Measurements from ENCODE around the gene STAT2.
"Not testable (repeated sequence)": the region's sequence is repeated elsewhere in the genome, so short reads cannot be mapped to it uniquely, and the experiment has no call there.

STAT2 gene

DNA sequence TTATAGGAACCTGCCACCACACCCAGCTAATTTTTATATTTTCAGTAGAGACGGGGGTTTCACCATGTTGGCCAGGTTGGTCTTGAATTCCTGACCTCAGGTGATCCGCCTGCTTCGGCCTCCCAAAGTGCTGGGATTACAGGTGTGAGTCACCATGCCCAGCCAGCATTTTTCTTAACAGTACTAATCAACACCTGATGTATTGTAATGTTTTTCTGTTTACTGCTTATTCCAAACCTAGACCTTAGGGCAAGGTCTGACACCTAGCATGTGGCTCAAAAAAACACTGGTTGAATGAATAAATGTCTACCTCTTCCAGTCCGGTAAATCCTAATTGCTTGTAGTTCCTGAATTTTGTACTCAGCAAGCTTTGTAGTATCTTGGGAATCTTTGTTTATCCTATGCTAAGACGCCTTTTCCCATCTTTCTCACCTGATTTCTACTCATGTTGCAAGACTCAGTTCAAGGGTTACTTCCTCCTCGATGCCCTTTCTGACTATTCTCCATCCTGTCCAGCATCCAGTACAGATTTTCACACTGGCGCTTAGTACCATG, 28.9 kb downstream of the STAT2 start:
- DNase-seq (ENCODE audit: low read depth, low spot score) = no peak

DNA sequence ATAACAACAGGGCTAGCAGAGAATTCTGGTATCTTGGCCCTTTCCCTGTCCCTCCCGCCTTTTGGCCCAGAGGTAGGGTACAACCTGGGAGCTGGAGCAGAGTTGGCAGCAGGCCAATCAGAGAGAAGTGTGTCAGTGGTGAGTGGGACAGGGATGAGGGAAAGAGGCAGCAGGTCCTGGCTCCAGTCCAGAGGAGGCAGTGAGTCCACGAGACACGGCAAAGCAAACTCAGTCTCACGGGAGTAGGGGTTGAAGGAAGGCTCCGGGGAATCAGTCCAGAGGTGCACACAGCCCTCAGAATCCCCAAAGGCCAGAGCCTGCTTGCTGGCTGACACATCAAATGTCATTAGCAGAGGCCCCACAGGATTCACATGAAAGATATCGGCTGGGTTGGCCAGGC, 33.4 kb downstream of the STAT2 start:
- no peak for DNase-seq (ENCODE audit: low read depth, low spot score)

DNA sequence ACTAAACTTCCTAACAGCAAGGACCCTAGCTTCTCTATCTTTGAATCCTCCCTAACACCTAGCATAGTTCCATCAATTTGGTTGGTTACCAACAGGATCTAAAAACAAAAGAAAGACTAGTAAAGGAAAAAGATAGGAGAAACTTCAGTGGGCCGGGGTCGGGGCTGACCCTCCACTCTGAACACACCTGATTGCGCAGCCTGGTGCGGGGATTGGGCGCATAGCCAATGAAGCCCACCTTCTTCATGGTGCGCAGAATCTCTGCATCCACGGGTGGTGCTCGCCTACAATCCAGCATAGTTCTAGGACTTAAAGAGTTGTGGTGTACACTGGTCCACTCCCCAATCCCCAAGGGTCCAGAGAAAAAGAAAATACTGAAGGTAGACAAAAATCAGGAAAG, 33.8 kb downstream of the STAT2 start:
- DNase-seq (ENCODE audit: low read depth, low spot score) = no peak

DNA sequence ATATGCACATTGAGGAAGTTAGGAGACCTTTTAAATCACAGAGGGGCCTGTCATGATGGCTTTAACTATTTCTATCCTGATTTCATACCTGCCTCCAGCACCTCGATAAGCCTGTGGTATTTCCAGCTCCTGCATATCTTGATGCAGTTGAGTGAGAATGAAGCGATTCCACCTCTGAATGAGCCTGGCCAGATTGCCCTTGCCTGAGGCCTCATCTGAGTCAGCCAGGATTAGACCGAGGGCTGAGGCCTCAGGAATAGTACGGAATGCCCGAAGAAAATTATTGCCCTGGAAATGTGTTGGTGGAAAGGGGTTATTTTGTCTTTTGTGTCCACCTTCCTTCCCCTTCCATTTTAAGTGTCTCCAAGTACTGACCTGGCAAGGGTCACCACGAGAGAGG, 35.7 kb downstream of the STAT2 start:
- DNase-seq (ENCODE audit: low read depth, low spot score) = no peak

DNA sequence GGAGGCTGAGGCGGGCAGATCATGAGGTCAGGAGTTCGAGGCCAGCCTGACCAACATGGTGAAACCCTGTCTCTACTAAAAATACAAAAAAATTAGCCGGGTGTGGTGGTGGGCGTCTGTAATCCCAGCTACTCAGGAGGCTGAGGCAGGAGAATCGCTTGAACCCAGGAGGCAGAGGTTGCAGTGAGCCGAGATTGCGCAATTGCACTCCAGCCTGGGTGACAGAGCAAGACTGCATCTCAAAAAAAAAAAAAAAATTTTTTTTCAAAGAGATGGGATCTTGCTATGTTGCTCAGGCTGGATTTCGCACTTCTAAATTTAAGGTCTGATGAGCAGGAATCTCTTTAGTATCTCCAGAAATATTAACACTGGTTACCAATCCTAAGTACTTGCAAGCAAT, 38.3 kb downstream of the STAT2 start:
- not testable (repeated sequence) for DNase-seq (ENCODE audit: low read depth, low spot score)

DNA sequence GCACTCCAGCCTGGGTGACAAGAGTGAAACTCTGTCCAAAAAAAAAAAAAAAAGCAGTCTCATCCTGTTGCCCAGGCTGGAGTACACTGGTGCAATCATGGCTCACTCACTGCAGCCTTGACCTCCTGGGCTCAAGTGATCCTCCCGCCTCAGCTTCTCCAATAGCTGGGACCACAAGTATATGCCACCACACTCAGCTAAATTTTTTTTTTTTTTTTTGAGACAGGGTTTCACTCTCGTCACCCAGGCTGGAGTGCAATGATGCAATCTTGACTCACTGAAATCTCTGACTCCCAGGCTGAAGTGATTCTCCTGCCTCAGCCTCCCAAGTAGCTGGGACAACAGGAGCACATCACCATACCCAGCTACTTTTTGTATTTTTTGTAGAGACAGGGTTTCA, 38.9 kb downstream of the STAT2 start:
- DNase-seq (ENCODE audit: low read depth, low spot score) = no peak

DNA sequence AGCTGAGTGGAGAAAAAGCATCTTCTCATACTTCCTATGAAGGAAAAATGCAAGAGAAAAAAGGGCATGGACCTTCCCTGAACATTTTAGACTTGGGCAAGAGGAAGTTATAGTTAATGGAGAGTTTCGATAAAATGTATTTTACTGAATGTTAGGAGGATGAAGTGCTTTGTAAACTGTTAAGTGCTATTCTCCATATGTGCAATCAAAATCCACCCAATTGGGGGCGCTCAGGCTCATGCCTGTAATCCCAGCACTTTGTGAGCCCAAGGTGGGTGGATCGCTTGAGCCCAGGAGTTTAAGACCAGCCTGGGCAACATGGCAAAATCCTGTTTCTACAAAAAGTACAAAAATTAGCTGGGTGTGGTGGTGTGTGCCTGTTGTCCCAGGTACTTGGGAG, 42.2 kb downstream of the STAT2 start:
- no peak for DNase-seq (ENCODE audit: low read depth, low spot score)

DNA sequence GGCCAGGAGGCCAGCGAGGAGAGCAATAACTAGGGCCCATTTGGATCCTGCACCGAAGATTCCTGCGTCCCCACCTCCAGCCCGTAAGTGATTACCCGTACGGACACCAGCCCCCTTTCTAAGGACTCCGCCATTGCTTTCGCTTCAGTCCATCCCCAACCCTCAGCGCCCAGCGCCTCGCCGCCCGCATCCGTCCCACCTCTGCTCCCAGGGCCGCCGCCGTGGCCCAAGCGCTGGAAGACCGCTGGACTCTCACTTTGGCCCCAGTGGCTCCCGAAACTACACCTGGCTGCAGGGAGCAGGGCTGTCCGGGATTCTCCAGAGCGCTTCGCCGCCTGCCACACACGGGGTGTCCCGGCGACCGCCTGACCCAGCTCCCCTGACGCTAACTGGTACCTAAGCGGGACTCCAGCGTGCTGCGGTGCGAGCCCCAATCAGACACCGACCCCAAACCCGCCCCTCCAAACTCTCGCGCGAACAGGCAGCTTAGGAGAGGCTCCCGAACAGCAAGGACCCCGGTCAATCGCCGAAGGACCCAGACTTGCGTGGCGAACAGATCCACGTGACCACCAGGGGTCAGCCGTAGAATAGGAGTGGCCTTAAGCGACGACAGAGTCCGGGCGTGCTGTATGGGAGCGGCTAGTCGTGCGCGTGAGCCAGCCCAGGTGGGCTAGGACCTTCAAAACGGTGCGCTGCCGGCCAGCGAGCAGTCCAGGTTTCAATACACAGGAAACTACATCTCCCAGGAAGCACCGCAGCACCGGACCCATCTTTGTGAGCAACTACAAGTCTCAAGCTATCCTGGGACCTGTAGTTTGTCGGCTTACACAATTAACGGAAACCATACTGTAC, 44.1 kb downstream of the STAT2 start, which contains the start of gene CNPY2:
TSS of gene CNPY2 (minus strand) at position 367 of the 852 bp plus-strand sequence. CDS start 771 bp downstream, outside the sequence.
- DNase-seq (ENCODE audit: low read depth, low spot score) = peak; percentile 88

DNA sequence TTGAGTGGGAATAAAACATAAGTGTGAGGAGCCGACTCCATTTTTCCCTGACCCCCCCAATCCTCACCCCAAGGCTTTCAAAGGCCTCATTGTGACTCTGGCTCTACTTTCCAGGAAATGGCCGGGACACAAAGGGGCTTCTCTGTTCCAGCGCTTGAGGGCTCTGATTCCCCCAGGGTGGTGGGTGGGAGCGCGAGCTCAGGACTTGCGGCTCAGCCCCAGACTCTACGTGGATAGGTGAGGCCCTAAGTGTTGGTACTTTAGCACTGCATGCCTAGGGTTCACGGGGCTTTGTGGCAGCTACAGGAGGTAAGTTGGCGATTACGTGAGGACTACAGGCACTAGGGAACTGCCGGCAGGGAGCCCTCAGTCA, 44.7 kb downstream of the STAT2 start:
- no peak for DNase-seq (ENCODE audit: low read depth, low spot score)

DNA sequence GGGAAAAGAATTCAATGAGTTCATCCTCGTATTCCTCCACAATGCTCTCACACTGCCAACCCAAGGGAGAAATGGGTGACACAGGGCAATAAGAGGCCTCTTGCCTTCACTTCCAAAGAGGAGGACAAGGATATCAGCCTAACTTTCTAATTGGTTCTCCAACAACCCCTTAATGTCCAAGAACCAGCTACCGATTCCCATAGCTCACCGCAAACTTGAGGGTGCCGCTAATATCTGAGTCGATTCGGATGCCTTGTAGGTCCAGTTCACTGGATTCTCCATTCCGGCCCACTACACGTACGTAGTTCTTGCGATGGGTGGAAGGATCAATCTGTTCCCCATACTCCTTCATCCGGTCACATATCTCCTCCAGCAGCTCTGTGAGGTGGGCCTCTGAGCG, 48.9 kb downstream of the STAT2 start:
- DNase-seq (ENCODE audit: low read depth, low spot score) = no peak

DNA sequence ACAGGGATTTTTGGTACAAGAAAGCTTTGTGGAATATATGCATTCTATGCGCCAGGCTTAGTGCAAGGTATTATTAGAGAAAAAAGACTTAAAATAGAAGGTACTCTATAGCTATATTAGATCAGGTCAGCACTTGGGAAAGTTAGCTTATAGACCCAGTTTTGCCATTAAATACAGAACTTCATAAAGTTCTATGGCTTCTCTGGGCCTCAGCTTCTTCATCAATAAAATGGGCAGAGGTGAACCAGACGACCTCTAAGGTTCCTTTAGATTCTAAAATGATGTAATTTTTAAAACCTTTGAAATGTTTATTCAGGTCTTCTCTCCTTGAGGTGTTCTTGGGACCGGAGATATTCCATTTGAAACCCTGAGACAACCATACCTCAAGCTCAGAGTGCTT, 51.2 kb downstream of the STAT2 start:
- no peak for DNase-seq (ENCODE audit: low read depth, low spot score)

DNA sequence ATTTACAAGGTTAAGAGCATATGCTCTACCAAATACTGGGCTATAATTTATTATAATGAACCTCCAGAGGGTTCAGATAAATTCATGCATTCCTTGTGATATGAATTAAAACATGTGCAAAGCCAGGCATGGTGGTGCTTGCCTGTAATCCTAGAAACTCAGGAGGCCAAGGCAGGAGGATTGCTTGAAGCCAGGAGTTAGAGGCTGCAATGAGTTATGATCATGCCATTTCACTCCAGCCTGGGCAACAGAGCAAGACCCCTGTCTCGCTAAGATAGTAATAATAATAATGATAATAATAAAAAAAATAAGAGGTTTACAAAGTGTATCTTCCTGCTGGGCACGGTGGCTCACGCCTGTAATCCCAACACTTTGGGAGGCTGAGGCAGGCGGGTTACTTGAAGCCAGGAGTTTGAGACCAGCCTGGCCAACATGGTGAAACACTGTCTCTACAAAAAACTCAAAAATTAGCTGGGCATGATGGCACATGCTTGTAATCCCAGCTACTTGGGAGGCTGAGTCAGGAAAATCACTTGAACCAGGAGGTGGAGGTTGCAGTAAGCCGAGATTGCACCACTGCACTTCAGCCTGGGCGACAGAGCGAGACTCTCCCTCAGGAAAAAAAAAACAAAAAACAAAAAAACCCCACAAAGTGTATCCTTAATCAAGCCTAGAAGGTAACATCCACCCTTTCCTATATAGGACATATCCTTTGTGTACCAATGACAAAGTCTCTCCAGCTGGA, 52.5 kb downstream of the STAT2 start:
- no peak for DNase-seq (ENCODE audit: low read depth, low spot score)

DNA sequence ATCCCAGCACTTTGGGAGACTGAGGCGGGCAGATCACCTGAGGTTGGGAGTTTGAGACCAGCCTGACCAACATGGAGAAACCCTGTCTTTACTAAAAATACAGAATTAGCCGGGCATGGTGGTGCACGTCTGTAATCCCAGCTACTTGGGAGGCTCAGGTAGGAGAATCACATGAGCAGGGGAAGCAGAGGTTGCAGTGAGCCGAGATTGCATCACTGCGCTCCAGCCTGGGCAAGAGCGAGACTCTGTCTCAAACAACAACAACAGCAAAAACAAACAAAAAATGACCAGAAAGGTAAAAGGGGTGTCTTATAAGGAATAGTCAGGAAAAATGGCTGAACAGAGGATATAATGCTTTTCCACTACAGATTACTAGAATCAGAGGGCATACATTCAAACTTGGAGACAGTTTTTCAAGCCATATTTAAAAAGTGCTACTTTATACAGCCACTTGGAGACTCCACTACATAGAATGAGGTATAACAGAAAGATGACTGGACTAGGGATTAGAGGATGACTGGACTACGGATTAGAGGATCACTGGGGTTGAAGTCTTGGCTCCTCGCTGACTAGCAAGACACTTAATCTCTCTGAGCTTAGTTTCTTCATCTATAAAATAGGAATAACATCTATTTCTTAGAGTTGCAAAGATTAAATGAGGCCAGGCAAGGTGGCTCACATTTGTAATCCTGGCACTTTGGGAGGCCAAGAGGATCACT, 54.9 kb downstream of the STAT2 start:
- DNase-seq (ENCODE audit: low read depth, low spot score) = no peak

DNA sequence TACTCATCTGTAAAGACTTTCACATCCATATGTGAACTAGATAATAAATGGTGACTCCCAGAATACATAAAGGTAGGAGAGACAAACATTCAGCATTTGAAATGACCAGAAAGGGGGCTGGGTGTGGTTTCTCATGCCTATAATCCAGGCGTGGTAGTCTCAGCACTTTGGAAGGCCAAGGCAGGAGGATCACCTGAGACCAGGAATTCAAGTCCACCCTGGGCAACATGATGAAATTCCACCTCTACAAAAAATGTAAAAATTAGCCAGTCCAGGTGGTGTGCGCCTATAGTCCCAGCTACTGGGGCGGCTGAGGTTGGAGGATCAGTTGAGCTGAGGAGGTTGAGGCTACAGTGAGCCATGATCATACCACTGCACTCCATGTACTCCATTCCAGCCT, 55.6 kb downstream of the STAT2 start:
- no peak for DNase-seq (ENCODE audit: low read depth, low spot score)

DNA sequence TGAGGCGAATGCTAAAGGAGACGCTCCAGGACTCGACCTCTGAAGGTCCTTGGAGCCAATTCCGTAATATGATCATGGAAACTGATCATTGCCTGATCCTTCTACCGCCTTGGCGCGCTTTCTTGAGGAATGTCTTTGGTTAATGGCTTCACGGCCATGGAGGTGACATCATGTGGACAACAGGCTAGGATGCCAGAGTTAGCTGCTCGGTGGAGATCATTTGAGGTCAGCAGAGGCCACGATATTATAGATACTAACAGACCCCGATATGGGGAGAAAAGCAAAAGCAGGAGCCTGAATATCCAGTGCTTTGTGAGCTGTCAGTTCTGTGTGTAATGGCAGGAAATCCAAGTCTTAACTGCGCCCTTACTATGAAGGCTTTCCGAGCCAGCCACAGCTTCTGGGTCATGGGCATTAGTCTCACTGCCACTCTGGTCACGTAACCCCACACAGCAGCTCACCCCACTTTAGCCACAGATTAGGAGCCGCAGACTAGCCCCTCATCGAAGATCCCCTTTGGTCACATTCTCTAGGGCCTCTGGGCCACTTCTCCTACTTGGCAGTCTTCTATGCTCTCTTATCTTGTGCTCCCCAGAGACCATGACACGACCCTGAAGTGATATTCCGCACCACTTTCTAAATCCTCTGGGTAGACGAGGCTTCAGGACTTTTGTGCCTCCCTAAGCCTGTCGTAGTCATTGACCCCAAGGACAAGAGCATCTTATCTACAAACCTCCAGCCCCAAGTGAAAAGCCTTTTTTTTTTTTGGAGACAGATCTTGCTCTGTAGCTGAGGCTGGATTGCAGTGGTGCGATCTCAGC, 59.1 kb downstream of the STAT2 start:
- DNase-seq (ENCODE audit: low read depth, low spot score) = no peak

DNA sequence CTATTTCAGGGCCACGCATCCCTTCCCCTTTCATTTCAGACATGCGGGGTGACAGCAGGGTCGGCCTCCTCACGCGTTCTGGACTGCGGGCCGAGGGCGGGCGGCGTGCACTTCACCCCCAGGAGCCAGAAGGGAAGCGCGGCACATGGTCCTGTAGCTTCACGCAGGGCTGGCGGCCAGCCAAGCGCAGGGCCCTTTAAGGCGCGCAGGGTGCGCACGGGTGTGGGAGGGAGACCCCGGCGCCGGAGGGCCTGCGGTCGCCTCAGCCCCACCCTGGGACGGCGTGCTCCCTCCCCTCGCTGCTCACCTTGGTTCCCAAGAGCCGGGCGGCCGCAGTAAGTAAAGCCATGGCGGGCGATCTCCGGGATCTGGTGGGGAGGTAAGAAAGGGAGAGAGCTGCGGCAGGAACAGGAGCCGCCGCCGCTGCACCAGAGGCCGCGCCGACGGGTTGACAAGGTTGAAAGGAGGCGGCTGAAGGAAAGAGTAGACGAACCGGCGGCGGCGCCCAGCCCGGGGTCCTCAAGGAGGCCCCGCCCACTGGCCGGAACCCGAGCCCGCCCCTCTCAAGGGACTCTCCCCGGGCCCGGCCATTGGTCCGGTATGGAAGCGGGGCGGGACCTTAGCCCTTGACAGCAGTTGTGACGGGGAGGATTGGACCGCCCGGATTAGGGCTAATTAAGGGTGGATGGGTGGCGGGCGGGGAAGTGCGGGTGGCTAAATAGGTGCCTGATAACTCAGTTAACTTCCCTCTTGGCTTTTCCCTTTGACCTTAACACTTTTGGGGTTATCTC, 59.9 kb downstream of the STAT2 start, which contains the start of gene CS:
TSS of gene CS (minus strand) at position 478 of the 791 bp plus-strand sequence. CDS start at position 349, 129 bp downstream.
- DNase-seq (ENCODE audit: low read depth, low spot score) = peak; percentile 98

DNA sequence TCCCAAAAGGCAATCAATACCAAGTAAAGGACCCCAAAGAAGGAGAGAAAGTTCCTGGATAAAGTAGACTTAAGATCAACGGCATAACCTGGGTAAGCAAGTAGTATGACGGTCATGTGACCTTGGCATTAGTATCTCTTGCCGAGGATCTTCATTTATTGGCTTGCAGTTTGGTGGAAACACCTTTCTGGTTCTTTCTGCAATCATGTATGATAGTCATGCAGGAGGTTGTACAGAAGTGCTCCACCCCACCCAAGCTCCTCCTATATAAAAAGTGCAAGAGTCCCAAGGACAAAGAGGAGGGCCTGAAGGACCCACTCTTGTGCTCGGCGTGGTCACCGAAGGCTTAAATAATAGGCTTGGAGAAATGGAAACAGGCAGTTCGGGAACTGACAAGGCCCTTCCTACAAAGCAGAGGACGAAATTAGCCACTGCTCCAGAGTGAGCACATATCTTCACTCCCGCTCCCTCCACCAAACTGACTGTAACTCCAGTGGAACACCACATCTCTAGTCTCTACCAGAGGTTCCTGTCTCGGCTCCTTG, 60.5 kb downstream of the STAT2 start:
- no peak for DNase-seq (ENCODE audit: low read depth, low spot score)

DNA sequence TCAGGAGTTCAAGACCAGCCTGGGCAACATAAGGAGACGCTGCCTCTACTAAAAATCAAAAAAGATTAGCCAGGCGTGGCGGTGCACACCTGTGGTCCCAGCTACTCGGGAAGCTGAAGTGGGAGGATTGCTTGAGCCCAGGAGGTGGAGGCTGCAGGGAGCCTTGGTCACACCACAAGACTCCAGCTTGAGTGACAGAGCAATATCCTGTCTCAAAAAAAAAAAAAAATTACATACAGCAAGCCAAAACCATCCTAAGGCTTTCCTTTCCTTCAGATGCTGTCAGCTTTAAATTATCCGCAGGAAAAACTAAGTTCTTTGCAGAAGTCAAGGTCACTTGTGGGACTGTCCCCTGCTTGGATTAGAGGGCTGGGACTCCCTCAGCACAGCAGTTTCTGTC, 61.1 kb downstream of the STAT2 start:
- DNase-seq (ENCODE audit: low read depth, low spot score) = no peak

DNA sequence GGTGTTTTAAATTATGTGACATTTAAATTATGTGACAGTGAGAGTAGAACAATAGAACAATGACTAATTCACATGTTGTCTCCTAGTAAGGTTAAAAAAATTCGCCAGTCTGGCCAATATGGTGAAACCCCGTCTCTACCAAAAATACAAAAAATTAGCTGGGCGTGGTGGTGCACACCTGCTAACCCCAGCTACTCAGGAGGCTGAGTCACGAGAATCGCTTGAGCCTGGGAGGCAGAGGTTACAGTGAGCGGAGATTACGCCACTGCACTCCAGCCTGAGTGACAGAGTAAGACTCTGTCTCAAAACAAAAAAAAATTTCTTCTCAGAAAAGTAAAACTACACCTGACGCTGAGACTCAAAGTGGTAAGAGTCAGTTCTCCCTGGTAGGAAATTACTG, 62.5 kb downstream of the STAT2 start:
- no peak for DNase-seq (ENCODE audit: low read depth, low spot score)

DNA sequence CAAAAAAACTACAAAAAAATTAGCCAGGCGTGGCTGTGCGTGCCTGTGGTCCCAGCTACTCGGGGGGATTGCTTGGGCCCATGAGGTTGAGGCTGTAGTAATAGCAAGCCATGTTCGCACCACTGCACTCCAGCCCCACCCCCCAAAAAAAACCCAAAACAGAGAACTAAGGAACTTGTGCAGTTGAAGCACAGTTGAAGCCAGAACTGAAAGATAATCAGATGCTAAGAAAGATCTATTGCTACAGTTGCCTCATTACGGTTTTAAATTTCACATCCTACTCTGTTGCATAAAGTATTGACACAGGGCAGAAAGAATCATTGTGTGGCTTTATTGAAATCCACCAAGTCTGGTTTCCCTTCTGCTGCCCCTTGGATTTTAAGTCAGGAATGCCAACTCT, 63.6 kb downstream of the STAT2 start:
- no peak for DNase-seq (ENCODE audit: low read depth, low spot score)
